Non-pigmented ciliary epithelial cell (primary cell): ENCODE results near the gene P3H4.
A peak's percentile ranks its signal among the peaks of the same experiment; 100 is the strongest.

Source experiments
- DNase-seq: peaks from one replicate; pipeline ENCODE4 v3.0.0-alpha.2; 2010; ENCODE audit warnings: low read depth

P3H4 gene

GRCh38 chr17:41821776-41822175, 10.0 kb upstream of the P3H4 start:
- DNase-seq: no peak

GRCh38 chr17:41818024-41818423, 6.3 kb upstream of the P3H4 start:
- no peak for DNase-seq

GRCh38 chr17:41816637-41817320, 5.0 kb upstream of the P3H4 start:
- DNase-seq: no peak

- no peak for DNase-seq
Measured at GRCh38 chr17:41814195-41814594, 2.4 kb upstream of the P3H4 start.

- DNase-seq: no peak
Measured at GRCh38 chr17:41813699-41814124, 2.0 kb upstream of the P3H4 start.

- DNase-seq: no peak
Measured at GRCh38 chr17:41813152-41813680, 1.5 kb upstream of the P3H4 start.

- peak; percentile 78 for DNase-seq
Measured at GRCh38 chr17:41812381-41813151, 817 bp upstream of the P3H4 start, which contains the start of gene FKBP10. Gene FKBP10, plus strand, starts transcription at chr17:41813004. Its CDS starts 31 bp downstream, at chr17:41813035.

GRCh38 chr17:41810659-41811548, 845 bp downstream of the P3H4 start:
- DNase-seq: no peak

GRCh38 chr17:41806685-41807445, 4.9 kb downstream of the P3H4 start:
- DNase-seq: no peak

- no peak for DNase-seq
Measured at GRCh38 chr17:41803049-41804020, 8.4 kb downstream of the P3H4 start.

GRCh38 chr17:41801374-41802271, 10.1 kb downstream of the P3H4 start:
- no peak for DNase-seq

GRCh38 chr17:41800601-41801373, 11.0 kb downstream of the P3H4 start:
- no peak for DNase-seq

- DNase-seq: no peak
Measured at GRCh38 chr17:41799366-41799765, 12.4 kb downstream of the P3H4 start.

- no peak for DNase-seq
Measured at GRCh38 chr17:41797377-41797776, 14.4 kb downstream of the P3H4 start.

- DNase-seq: no peak
Measured at GRCh38 chr17:41796121-41796895, 15.4 kb downstream of the P3H4 start.

GRCh38 chr17:41794540-41794975, 17.2 kb downstream of the P3H4 start:
- DNase-seq: no peak

GRCh38 chr17:41793784-41794539, 17.8 kb downstream of the P3H4 start:
- no peak for DNase-seq
